Breast epithelium (tissue), 3 donors: ENCODE measurements around the gene BAX.
A peak's percentile ranks its signal among the peaks of the same experiment; 100 is the strongest.

Experiments used
- CTCF ChIP-seq, 3 donors: fragments of 450-650 bp; IDR thresholded peaks; one replicate each; pipeline ENCODE4 v1.5.1; 2016 to 2017; ENCODE audit warnings: antibody characterized with exemption in 3 of 3, mild to moderate bottlenecking in 3 of 3, moderate library complexity in 3 of 3
- POLR2A ChIP-seq: fragments of 450-650 bp; IDR thresholded peaks from one replicate; pipeline ENCODE4 v1.6.1; 2016; ENCODE audit warnings: antibody characterized with exemption, mild to moderate bottlenecking, moderate library complexity
- POLR2AphosphoS5 ChIP-seq, 3 donors: sonication (generic); formaldehyde crosslinking; IDR thresholded peaks; one replicate each; pipeline ENCODE4 v1.6.1; 2017; ENCODE audit warnings: antibody characterized with exemption in 3 of 3

DNA sequence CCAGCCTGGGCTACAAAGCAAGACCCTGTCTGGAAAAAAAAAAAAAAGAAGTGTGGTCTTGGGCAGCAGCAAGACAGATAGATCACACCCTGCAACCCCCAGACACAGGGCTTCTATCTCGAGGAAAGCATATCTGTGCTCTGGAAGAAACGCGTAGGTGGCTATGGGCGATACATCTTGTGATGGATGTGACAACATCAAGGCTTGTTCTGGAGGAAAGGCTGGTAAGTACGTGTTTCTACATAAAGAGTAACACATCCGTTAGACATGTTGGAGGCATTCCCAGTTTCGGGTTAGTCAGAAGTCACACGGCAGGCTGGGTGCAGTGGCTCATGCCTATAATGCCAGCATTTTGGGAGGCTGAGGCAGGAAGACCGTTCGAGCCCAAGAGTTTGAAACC, 27.8 kb upstream of the BAX start:
- no peak for TF ChIP-seq CTCF (IDR thresholded peaks at IDR 0.05)
- TF ChIP-seq POLR2A: no peak
- peak in 1 of 3 donors; percentile 13 for TF ChIP-seq POLR2AphosphoS5 (IDR thresholded peaks at IDR 0.05)
